Spleen (tissue), 7 donors: Measurements from ENCODE around the gene NLRP1.

Source experiments
- CTCF ChIP-seq, 11 experiments: fragments of 200-600 bp in 7 of 11; fragments of 450-650 bp in 4 of 11; sonication (generic) in 4 of 11; IDR thresholded peaks in 8 of 11; conservative IDR thresholded peaks in 3 of 11; 1 replicate in 7 of 11; 2 replicates in 4 of 11; pipeline versions ENCODE4 v1.4.0 to v1.8.0; 2016 to 2021; ENCODE audit warnings: antibody characterized with exemption in 11 of 11, inconsistent platforms in 4 of 11, mild to moderate bottlenecking in 1 of 11
- POLR2A ChIP-seq, 3 donors: fragments of 450-650 bp; IDR thresholded peaks; one replicate each; pipeline ENCODE4 v1.5.1; 2017; ENCODE audit warnings: antibody characterized with exemption in 3 of 3, mild to moderate bottlenecking in 1 of 3
- POLR2AphosphoS5 ChIP-seq, 3 donors: sonication (generic); formaldehyde crosslinking; IDR thresholded peaks; one replicate each; pipeline ENCODE4 v1.5.1; 2017; ENCODE audit warnings: antibody characterized with exemption in 3 of 3
- donor health status: DM: no; HTN: no; CAD: no; lungs with moderate emphysema.
- donor health status: DM: no; HTN: no; CAD: no.
- donor health status: DM: no; HTN: no; CAD: no.

GRCh38 chr17:5527601-5528250 is 56.6 kb downstream of the NLRP1 start:
- TF ChIP-seq POLR2AphosphoS5 (IDR thresholded peaks at IDR 0.05), result no peak
- TF ChIP-seq CTCF (IDR thresholded peaks at IDR 0.05 in 8 of 11, conservative IDR thresholded peaks at IDR 0.05 in 3 of 11), result no peak
- no peak for TF ChIP-seq POLR2A (IDR thresholded peaks at IDR 0.05)
